Subcutaneous adipose tissue (tissue), 4 donors: ENCODE results near the gene MAGI1. TPM values are rescaled to one million over a fixed set of nuclear protein-coding genes. Genes with fewer than 3 reads are reported as not detected.

Experiments used
- CTCF ChIP-seq: fragments of 450-650 bp; IDR thresholded peaks from one replicate; pipeline ENCODE4 v1.5.1; 2016; ENCODE audit warnings: low read depth, mild to moderate bottlenecking, control low read depth, antibody characterized with exemption, moderate library complexity
- total RNA-seq, 4 donors: library from RNA; depleted of rRNA; stranded (reverse); fragments of >200 nt; gene quantifications; one replicate each; pipeline ENCODE4 v1.1.0, GENCODE V29; 2016

MAGI1 gene
- total RNA-seq, 4 donors from 2014 or later, result 15.3 to 56.9 (median 35.4) TPM

GRCh38 chr3:65901226-65901625 is 137.5 kb downstream of the MAGI1 start:
- TF ChIP-seq CTCF, result no peak

- no peak for TF ChIP-seq CTCF
These were observed 139.5 kb downstream of the MAGI1 start for GRCh38 chr3:65899226-65899625.

- no peak for TF ChIP-seq CTCF
These were observed 141.0 kb downstream of the MAGI1 start for GRCh38 chr3:65897766-65898165.

- TF ChIP-seq CTCF, result no peak
These were observed 142.4 kb downstream of the MAGI1 start for GRCh38 chr3:65896321-65896720.

- no peak for TF ChIP-seq CTCF
These were observed 143.9 kb downstream of the MAGI1 start for GRCh38 chr3:65894679-65895453.

GRCh38 chr3:65894126-65894525 is 144.6 kb downstream of the MAGI1 start:
- TF ChIP-seq CTCF, result no peak

GRCh38 chr3:65893631-65894030 is 145.1 kb downstream of the MAGI1 start:
- no peak for TF ChIP-seq CTCF
